Stimulated activated naive CD8-positive, alpha-beta T cell treated with anti-CD3 and anti-CD28 coated beads, Interleukin-15, Interleukin-2, amounts not matched to agents 100 ng/mL and 50 ng/mL, for 24 hours (primary cell): ENCODE measurements around the gene METTL21C.

Experiments used
- H3K27ac Mint-ChIP-seq: one replicate; pipeline ENCODE4 v1.8.0; 2021; ENCODE audit warnings: mild to moderate bottlenecking, mixed read lengths
- H3K27me3 Mint-ChIP-seq: one replicate; pipeline ENCODE4 v1.8.0; 2021; ENCODE audit warnings: mixed read lengths
- H3K36me3 Mint-ChIP-seq: one replicate; pipeline ENCODE4 v1.8.0; 2021; ENCODE audit warnings: low read depth, mixed read lengths
- H3K4me1 Mint-ChIP-seq: one replicate; pipeline ENCODE4 v1.8.0; 2021; ENCODE audit warnings: low read depth, mixed read lengths
- H3K4me3 Mint-ChIP-seq: one replicate; pipeline ENCODE4 v1.8.0; 2021; ENCODE audit warnings: mild to moderate bottlenecking, mixed read lengths
- H3K9me3 Mint-ChIP-seq: one replicate; pipeline ENCODE4 v1.8.0; 2021; ENCODE audit warnings: mixed read lengths

The METTL21C gene

DNA sequence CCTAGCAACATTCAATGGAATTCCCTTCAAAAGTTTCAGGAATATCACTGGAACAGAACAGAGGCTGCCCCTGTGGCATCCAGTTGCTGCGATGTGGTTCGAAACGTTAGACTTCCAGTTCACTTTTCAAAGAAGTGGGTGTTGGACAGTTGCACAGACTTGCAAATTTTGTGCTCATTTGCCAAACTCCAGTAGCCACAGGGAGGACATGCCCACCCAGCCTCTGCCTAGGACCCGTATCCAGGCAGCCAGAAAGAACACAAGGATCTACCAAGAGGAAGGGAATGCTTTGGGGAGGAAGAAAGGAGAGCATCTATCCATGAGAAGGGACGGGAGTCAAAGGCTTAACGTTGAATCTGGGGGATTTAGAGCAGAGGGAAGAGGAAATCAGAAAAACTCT, at the start of gene METTL21C:
TSS of gene METTL21C (minus strand) at position 108 of the 400 bp plus-strand sequence. CDS start 546 bp downstream, outside the sequence.
- no peaks in the 10 kb centered on the region for H3K36me3 Mint-ChIP-seq
- H3K4me1 Mint-ChIP-seq, result peaks cover 4% of the 10 kb centered on the region
- H3K27me3 Mint-ChIP-seq, result peaks cover 15% of the 10 kb centered on the region
- H3K27ac Mint-ChIP-seq, result no peak within 1 kb of the TSS
- peaks cover 4% of the 10 kb centered on the region for H3K9me3 Mint-ChIP-seq
- no peak within 1 kb of the TSS for H3K4me3 Mint-ChIP-seq

- Mint-ChIP-seq H3K9me3 (peaks cover 18% of the 10 kb centered on the region), H3K4me1 (no peaks in the 10 kb centered on the region), H3K27me3 (peaks cover 48% of the 10 kb centered on the region), H3K27ac (no peak overlapping the region), H3K4me3 (no peak overlapping the region), H3K36me3 (no peaks in the 10 kb centered on the region)
Observed at GRCh38 chr13:102742506-102742905, 47.7 kb upstream of the METTL21C start.

GRCh38 chr13:102742101-102742500, 47.3 kb upstream of the METTL21C start:
- H3K27ac Mint-ChIP-seq, result no peak overlapping the region
- H3K27me3 Mint-ChIP-seq, result peaks cover 46% of the 10 kb centered on the region
- no peak overlapping the region for H3K4me3 Mint-ChIP-seq
- H3K36me3 Mint-ChIP-seq, result no peaks in the 10 kb centered on the region
- H3K9me3 Mint-ChIP-seq, result peaks cover 18% of the 10 kb centered on the region
- H3K4me1 Mint-ChIP-seq, result no peaks in the 10 kb centered on the region

GRCh38 chr13:102729560-102730270, 34.9 kb upstream of the METTL21C start:
- Mint-ChIP-seq H3K9me3 (no peaks in the 10 kb centered on the region), H3K27me3 (peaks cover 12% of the 10 kb centered on the region), H3K4me3 (no peak overlapping the region), H3K36me3 (no peaks in the 10 kb centered on the region), H3K27ac (no peak overlapping the region), H3K4me1 (no peaks in the 10 kb centered on the region)

DNA sequence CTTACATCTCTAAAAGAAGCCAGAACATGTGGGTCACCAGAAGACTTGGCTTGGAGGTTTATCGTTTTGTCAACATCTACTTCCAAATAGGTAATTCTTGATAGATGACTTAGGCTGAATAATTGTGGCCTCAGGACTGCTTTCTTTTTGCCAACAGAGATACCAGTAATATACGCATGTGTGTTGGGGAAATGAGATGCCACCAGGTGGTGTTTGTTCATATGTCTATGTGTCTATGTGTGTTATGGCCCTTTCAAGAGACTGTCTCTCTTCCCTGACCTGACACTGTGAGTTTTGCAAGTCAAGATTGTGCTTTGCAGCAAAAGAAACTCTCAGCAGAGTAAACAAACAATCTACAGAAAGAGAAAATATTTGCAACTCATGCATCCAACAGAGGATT, 31.6 kb upstream of the METTL21C start:
- H3K4me3 Mint-ChIP-seq, result no peak overlapping the region
- no peak overlapping the region for H3K27ac Mint-ChIP-seq
- no peaks in the 10 kb centered on the region for H3K4me1 Mint-ChIP-seq
- no peaks in the 10 kb centered on the region for H3K36me3 Mint-ChIP-seq
- H3K27me3 Mint-ChIP-seq, result peaks cover 26% of the 10 kb centered on the region
- H3K9me3 Mint-ChIP-seq, result no peaks in the 10 kb centered on the region

DNA sequence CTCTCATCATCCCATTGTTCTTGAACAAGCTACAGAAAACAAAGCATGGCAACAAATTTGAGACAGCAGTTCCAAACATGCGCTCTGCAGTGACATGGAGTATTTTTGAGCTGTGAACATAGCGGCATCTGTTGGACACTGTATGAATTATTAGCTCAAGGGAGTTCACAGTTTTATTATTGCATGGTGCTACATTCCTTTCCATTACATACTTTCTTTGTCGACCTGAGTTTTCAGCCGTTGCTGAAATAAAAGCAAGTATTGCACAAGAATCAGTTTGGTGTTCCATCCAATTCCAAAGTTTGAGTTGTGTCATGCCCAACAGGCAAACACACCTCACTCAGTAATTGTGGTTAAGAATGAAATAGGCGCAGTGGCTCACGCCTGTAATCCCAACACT, 30.1 kb upstream of the METTL21C start:
- Mint-ChIP-seq H3K4me1 (no peaks in the 10 kb centered on the region), H3K27me3 (peaks cover 26% of the 10 kb centered on the region), H3K36me3 (no peaks in the 10 kb centered on the region), H3K9me3 (no peaks in the 10 kb centered on the region), H3K27ac (no peak overlapping the region), H3K4me3 (no peak overlapping the region)

- no peak overlapping the region for H3K4me3 Mint-ChIP-seq
- H3K36me3 Mint-ChIP-seq, result no peaks in the 10 kb centered on the region
- H3K4me1 Mint-ChIP-seq, result no peaks in the 10 kb centered on the region
- peaks cover 22% of the 10 kb centered on the region for H3K27me3 Mint-ChIP-seq
- H3K27ac Mint-ChIP-seq, result no peak overlapping the region
- H3K9me3 Mint-ChIP-seq, result no peaks in the 10 kb centered on the region
Observed at GRCh38 chr13:102721800-102722231, 27.0 kb upstream of the METTL21C start.

- Mint-ChIP-seq H3K27ac (no peak overlapping the region), H3K27me3 (peaks cover 13% of the 10 kb centered on the region), H3K36me3 (no peaks in the 10 kb centered on the region), H3K9me3 (no peaks in the 10 kb centered on the region), H3K4me1 (no peaks in the 10 kb centered on the region), H3K4me3 (no peak overlapping the region)
Observed at GRCh38 chr13:102718746-102719145, 23.9 kb upstream of the METTL21C start.

DNA sequence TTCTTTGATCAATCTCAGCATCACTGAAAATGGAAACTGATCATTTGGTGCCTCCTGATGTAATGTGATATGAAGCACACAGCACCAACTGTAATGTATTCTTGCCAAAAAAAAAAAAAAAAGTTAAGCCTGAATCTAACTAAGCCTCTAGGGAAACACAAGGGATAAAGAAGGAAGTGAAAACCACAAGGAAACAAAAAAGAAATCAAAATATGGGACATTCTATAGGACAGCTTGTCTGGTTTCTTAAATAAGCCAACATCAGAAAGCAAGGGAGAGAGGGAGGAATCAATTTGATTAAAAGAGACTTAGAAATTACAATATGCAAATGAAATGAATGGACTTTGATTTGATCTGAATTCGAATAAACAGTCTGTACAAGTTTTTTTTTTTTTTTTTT, 20.6 kb upstream of the METTL21C start:
- peaks cover 3% of the 10 kb centered on the region for H3K27me3 Mint-ChIP-seq
- peak overlapping the region; percentile 22 for H3K27ac Mint-ChIP-seq
- H3K36me3 Mint-ChIP-seq, result no peaks in the 10 kb centered on the region
- H3K4me1 Mint-ChIP-seq, result no peaks in the 10 kb centered on the region
- no peak overlapping the region for H3K4me3 Mint-ChIP-seq
- no peaks in the 10 kb centered on the region for H3K9me3 Mint-ChIP-seq

DNA sequence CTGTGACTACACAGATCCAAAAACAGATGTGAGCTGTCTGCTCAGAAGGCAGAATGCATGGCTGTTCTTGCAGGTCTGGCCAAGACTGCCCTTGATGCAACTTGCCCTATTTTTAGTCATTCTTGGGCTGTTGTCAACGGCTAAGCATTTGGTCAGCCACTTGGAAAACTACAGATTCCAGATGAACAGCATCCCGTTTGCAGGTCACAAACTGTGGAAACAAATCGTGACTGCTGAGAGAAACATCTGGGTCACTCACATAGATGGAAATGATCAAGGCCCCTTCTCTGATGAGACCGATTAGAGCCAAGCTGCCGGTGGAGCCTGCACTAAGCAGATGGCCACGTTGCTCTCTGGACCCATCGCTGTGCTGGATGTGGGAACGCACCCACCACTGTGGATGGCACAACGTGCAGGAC, 15.4 kb upstream of the METTL21C start:
- no peaks in the 10 kb centered on the region for H3K9me3 Mint-ChIP-seq
- H3K27ac Mint-ChIP-seq, result no peak overlapping the region
- H3K4me3 Mint-ChIP-seq, result no peak overlapping the region
- no peaks in the 10 kb centered on the region for H3K36me3 Mint-ChIP-seq
- peaks cover 4% of the 10 kb centered on the region for H3K27me3 Mint-ChIP-seq
- no peaks in the 10 kb centered on the region for H3K4me1 Mint-ChIP-seq

GRCh38 chr13:102709536-102709935, 14.7 kb upstream of the METTL21C start:
- Mint-ChIP-seq H3K36me3 (no peaks in the 10 kb centered on the region), H3K4me3 (no peak overlapping the region), H3K27me3 (peaks cover 6% of the 10 kb centered on the region), H3K4me1 (no peaks in the 10 kb centered on the region), H3K9me3 (no peaks in the 10 kb centered on the region), H3K27ac (no peak overlapping the region)

- Mint-ChIP-seq H3K27ac (no peak overlapping the region), H3K4me3 (no peak overlapping the region), H3K4me1 (no peaks in the 10 kb centered on the region), H3K9me3 (no peaks in the 10 kb centered on the region), H3K27me3 (peaks cover 6% of the 10 kb centered on the region), H3K36me3 (no peaks in the 10 kb centered on the region)
Observed at GRCh38 chr13:102708991-102709390, 14.1 kb upstream of the METTL21C start.

GRCh38 chr13:102708211-102708610, 13.4 kb upstream of the METTL21C start:
- no peaks in the 10 kb centered on the region for H3K4me1 Mint-ChIP-seq
- H3K27ac Mint-ChIP-seq, result no peak overlapping the region
- no peaks in the 10 kb centered on the region for H3K9me3 Mint-ChIP-seq
- H3K36me3 Mint-ChIP-seq, result no peaks in the 10 kb centered on the region
- peaks cover 6% of the 10 kb centered on the region for H3K27me3 Mint-ChIP-seq
- no peak overlapping the region for H3K4me3 Mint-ChIP-seq

DNA sequence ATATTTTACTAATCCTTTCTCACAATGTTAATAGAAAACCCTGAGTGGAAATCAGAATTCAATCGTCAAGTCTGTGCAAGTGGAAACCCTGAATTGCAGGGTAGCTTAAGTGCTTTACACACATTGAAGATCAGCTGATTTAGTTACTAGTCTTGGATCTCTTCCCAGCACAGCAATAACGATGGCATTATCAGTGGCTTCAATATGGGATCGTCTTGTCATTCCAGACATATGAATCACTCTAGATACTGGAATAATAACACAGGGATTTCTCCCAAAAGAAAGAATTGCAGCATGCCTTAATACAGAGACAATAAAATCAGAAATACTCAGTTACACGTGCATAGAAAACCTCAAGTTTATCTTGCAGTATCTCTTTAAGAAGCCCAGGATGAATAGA, 12.6 kb upstream of the METTL21C start:
- Mint-ChIP-seq H3K9me3 (no peaks in the 10 kb centered on the region), H3K27ac (no peak overlapping the region), H3K27me3 (peaks cover 6% of the 10 kb centered on the region), H3K36me3 (no peaks in the 10 kb centered on the region), H3K4me1 (no peaks in the 10 kb centered on the region), H3K4me3 (no peak overlapping the region)

GRCh38 chr13:102704238-102705058, 9.6 kb upstream of the METTL21C start:
- Mint-ChIP-seq H3K27ac (no peak overlapping the region), H3K4me1 (no peaks in the 10 kb centered on the region), H3K36me3 (no peaks in the 10 kb centered on the region), H3K4me3 (no peak overlapping the region), H3K9me3 (no peaks in the 10 kb centered on the region), H3K27me3 (peaks cover 6% of the 10 kb centered on the region)
